HG02970 (cell line): ENCODE data around the gene MCC.

Experiments used
- ATAC-seq: cut with Tn5 transposase; IDR thresholded peaks from one replicate; pipeline ENCODE4 v1.9.1; 2021; ENCODE audit warnings: mild to moderate bottlenecking, moderate library complexity, moderate number of reproducible peaks; ENCODE audit not compliant: unreplicated experiment, low FRiP score

MCC gene

DNA sequence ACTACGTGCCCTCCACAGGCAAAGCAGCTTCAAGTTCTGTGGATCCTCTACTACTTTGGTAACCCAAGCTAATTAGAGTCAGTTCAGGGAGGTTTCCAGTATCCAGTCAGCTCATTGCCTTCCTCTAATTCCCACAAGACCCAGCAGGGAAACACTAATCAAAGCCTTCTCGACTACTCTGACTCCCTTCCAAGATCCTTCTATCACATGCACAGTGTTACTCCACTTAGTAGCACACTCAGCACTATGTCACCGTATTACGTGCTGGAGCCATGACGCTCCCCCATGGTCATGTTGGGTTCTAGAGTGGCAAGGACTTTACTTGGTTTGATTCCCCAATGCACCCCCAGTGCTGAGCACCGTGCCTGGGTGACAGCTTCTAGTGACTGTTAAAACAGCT is 458.6 kb downstream of the MCC start:
- ATAC-seq = no peak

DNA sequence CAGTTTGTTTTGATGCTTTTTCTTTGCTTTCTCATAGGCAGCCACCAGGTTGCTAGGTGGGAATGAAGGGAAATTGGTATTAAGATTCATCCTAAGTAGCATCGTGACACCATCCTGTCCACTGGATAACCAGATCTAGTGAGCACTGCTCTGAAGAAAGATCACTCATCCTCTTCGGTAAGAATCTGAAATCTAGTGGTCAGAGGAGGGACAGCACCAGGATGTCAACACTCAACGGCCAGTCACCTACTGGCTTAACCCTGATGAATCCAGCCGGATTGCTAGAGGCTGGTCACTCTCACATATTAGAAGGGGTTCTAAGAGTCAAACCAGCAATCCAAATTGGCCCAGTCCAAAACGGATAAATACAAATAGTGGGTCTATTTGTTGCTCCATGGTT is 460.8 kb downstream of the MCC start:
- no peak for ATAC-seq

DNA sequence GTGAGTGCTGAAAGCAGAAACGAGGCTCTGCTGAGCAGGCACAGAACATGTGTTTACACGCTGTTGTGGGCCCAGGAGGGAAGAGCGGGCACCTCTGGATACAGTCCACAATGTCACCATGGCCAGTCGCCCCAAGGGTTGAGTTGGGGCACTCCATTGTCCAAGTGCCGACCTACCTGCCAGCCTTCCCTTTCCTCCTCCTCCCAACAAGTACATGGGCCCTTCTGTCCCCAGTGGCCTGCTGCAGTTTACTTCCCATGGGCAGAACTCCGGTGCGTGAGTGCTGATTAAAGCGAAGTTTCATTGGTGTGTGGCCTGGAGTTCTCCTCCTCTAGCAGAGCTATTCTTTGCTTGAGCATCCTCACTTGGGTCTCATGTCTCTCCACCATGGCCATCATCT is 461.2 kb downstream of the MCC start:
- ATAC-seq = no peak

DNA sequence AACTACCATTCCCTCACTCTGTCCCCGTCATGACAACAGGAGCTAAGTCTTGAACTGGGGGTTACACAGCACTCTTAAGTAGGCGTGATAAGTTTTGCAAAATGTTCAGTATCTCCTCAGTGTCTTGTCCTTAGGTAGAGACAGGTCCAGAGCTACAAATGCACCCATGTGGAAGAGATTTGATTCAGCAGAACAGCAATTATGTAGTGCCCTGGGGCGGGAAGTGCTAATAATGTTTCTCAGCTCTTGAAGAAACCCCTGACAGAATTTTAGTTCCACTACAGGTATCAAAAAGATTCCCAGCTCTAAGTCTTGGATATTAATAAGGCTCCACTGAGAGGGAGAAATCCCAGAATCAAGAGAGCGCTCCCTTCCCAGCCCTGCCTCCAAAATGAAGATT is 462.0 kb downstream of the MCC start:
- ATAC-seq = no peak

DNA sequence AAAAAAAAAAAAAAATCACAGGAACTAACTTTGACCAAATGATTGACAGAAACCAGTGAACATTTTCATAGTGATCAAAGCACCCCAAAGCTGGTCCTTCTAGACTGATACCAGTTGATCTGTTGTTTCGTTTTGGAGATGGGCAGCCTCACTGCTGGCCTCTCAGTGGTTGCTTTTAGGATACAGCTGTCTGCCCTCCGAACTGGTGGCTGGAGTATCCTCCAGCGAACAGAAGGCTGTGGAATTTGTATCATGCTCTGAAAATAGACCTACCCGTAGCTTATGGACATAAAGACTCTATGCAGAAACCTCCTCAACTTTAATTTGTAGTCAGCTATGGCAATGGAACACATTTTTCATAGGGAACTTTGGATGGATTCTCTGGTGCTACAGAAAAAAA is 462.7 kb downstream of the MCC start:
- ATAC-seq = no peak

DNA sequence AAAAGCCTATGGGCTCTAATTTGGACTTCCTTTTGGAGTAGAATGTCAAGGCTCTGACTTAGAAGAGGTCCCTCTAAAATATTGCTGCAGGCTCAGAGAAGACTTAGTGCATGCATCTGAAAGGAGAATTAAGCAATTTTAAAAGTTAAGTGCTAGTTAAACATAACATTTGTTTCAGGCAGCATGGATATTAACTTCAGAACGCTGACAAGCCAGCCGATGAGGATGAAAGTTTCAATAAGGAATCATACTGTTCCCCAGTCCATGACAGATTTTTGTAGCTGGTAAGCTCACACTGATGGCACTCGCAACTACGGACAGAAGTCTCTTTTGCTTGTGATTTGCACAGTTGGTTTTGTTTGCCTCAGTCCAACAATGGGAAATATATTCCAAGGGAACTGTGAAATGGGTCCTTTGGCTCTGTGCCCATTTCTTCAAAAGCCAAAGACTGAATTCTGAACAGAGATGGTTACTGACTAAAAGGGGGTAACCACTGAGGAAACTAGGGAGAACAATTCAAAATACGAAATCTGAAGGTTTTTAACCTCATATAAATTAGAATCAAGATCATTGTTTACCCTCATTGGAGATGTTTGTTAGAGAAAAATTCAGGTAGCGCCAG is 464.1 kb downstream of the MCC start:
- no peak for ATAC-seq

DNA sequence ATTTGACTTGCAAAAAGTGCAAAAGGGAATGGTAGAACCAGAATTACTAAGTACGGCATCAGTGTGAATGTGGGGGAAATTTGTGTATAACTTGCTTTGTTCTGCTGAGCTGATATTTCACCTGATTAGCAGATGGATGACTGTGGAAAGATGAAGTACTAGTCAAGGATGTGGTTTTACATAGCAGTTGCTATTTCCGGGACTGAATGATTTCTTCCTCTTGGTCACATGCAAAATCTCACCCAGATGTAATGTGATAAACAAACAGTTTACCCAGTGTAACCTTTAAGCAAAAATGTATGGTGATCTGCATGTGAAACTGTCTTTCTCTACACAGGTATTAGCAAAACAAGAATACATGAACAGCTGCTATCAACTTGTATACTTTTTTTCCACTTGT is 465.6 kb downstream of the MCC start:
- peak; percentile 57 for ATAC-seq

DNA sequence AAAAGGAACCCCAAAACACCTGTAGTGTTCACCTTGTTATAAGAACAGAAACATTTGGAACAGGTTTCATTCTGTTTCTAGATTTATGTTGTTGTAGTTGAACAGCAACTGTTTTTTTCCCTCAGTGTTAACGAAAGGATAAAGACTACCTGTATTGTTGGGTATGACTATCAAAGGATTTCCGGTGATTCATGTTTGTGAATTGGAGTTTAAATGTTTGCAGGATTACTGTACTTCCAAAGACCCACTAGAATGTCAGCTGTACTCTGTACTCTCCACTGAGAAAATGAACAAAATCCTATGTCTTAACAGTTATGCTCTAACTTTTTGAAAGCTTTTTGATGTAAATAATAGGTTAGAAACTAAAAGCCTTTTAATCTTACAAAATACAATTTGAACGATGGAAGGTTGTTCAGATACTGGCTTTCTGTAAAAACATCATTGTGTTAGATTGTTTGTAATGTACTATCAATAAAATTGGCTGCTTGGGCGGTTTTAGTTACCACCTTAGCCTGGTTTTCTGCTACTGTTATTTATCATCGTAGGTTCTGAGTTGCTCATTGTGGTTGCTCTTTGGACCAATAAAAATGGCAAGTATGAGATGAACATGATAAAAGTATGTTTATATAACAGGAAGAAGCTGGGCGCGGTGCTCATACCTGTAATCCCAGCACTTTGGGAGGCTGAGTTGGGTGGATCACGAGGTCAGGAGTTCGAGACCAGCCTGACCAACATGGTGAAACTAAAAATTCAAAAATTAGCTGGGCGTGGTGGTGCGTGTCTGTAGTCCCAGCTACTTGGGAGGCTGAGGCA is 467.6 kb downstream of the MCC start:
- no peak for ATAC-seq

DNA sequence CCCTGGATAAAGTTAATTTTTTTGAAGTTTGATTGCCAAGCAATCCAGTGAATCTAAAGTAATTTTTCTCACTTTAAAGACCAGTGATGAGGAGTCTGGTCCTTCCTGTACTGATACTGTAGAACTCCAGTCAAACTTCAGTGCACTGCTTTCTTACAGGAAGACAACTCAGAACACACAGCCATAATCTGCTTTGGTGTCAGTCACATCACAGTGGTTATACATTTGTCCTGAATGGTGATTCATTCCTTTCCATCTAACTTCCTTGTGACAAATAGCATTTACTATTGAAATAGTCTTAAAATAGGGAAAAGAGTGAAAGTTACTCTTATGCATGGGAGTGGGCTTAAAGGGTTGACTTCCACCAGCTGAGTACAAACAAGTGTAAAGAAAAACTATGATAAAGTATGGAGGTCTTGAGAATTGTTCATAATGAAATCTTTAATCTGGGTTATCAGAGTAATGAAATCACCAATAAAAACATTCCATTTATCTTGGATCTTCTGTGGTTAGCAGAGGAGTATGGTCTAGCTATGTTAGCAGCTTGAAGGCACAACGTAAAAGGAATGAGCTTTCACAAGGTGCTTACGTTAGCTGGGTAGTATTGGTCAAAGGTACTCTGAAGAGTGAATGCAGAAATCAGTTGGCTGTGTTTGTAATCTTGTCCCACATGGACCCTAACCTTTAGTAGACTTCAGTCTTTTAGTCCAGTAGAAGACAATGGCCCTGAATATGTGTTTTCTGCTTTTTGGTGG is 470.2 kb downstream of the MCC start:
- no peak for ATAC-seq

DNA sequence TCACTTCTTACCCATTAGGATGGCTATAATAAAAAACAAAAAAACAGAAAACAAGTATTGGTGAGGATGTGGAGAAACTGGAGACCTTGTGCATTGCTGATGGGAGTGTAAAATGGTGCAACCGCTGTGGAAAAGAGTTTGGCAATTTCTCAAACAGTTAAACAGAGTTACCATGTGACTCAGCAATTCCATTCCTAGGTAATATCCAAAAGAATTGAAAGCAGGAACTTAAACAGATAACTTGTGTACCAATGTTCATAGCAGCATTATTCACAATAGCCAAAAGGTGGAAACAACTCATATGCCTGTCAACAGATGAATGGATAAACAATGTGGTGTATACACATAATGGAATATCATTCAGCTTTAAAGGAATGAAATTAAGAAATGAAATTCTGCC is 482.8 kb downstream of the MCC start:
- no peak for ATAC-seq

DNA sequence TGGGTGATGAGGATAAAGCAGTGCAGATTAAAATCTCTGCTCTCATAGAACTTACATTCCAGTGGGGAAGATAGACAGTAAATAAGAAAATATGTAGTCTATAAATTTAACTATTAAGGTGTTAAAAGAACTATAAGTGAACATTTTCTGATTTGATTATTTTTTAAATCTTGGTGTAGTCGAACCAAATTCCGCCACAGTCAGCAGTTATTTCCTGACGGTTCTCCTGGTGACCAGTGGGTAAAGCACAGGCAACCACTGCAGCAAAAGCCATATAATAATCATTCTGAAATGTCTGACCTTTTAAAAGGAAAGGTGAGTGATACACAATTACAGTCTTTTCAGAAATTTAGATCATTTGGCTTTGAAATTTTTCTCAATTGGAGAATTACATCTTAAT is 484.5 kb downstream of the MCC start:
- ATAC-seq = no peak

DNA sequence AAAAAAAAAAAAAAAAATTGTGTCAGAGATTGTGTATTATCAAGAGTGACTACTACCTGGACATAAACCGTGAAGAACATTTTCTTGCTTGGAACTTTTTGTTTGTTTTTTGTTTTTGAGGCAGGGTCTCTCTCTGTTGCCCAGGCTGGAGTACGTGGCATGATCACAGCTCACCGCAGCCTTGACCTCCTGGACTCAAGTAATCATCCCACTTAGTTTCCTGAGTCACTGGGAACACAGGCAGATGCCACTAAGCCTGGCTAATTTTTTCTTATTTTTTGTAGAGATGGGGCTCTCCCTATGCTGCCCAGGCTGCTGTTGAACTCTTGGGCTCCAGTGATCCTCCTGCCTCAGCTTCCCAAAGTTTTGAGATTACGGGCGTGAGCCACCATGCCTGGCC is 485.8 kb downstream of the MCC start:
- ATAC-seq = no peak

DNA sequence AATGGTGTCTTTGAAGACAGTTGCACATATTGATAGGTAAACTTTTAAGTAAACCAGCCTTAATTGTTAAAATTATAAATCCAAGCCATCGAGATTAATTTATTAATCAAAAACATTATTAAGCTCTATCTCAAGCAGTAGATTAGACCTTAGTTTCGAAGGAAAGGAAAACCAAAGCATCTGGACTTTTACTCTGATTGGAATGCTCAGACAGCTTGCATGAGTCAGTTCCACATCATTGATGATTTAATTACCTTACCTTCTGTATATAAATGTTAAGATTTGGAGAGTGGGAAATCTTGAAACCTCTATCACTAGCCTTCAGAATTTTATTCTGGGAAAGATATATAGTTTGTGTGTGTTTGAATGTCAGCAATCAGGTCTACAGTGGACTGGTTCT is 487.8 kb downstream of the MCC start:
- no peak for ATAC-seq

DNA sequence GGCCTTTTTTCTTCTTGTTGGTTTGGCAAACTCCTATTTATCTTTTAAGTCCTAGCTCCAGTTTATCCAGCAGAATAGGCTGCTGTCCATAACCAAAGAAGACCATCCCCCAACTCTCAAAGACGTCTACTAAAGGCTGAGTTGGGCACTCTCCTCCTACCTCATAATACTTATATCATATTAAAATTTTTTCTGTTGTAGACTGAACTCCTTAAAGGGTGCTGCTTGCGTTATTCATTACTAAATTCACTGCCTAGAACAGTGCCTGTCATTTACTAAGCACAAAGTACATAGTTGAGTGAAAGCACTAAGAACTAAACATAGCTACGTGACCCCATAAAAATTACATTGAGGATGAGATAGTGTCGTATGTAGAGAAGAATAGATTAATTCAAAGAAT is 490.0 kb downstream of the MCC start:
- no peak for ATAC-seq

DNA sequence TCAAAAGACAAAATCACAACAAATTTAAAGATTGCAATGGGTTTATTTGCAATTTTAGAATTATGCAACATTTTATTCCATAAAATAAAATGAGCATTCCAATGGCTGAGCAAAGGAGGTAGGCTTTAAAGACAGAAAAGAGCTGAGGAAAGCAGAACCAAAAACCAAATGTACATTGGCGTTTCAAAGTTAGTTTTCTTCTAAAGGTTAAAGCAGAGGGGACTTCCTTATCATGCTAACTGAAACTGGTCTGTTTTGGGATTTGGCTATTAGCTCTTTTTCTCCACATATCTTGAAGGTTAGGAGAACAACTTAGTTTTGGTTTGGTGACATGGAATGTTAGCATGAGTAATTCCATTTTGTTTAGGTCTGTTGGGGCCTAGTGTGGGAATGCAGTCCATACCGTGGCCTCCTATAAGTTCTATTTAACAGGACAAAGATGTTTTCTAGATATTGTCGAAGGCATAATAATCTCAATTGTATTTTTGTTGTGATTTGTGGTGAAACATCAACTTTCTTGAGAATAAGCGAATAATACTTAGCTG is 491.4 kb downstream of the MCC start:
- no peak for ATAC-seq

DNA sequence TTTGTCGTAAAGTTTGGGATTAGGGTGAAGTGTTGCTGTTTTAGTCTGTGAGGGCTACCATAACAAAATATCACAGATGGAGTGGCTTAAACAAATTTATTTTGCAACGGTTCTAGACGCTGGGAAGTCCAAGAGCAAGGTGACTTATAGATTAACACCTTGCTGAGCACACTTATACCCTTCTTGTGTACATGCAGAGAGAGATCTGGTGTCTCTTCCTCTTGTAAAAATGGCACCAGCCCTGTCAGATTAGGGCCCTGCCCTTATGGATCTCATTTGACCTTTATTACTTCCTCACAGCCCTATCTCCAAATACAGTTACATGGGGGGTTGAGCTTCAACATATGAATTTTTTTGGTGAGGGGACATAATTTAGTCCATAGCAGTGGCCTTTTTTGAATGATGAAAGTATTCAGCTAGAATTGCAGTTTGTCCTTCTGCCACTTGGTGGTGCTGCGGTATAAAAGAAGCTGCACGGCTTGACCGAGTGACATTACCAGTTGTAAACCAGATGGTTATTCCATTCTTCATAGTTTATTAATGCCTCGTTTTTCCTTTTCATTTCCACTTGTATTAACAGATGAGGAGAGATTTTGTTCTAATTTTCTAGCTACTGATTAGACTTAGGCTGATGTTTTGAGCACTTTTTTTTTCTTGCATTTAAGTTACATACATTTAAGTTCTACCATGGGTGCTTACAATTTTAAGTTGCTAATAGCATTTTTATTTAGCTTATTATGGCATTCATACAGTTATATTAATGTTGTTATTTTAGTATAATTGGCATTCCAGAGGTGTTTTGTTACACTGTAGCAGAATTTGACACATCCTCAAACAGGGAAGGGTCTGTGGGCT is 492.3 kb downstream of the MCC start:
- ATAC-seq = peak; percentile 80

DNA sequence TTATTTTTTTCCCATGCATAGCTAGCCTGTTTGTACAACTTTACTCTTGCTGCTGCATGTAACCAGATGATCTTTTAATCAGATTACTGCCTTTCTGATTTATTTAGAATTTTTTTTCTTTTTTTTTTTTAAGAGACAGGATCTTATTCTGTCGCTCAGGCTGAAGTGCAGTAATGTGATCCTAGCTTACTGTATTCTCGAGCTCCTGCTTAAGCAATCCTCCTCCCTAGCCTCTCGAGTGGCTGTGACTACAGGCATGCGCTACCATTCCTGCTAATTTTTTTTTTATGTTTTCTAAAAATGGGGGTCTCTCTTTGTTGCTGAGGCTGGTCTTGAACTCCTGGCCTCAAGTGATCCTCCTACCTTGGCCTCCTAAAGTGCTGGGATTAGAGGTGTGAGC is 502.0 kb downstream of the MCC start:
- ATAC-seq = no peak

DNA sequence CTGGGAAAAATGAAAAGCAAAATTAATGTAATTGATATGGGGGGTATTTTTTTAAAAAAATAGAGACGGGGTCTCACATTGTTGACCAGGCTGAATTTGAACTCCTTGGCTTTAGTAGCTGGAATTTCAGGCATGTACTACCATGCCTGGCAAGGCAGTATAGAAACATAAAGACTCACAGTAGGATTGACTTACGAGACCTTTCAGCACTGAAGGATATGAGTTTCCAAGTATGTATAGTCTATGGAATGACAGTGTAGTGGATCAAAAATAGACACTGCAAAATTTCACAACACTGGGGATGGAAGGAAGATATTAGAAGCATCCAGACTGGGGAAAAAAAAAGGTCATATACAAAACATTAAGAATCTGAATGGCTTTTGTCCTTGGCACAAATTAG is 504.9 kb downstream of the MCC start:
- ATAC-seq = no peak

DNA sequence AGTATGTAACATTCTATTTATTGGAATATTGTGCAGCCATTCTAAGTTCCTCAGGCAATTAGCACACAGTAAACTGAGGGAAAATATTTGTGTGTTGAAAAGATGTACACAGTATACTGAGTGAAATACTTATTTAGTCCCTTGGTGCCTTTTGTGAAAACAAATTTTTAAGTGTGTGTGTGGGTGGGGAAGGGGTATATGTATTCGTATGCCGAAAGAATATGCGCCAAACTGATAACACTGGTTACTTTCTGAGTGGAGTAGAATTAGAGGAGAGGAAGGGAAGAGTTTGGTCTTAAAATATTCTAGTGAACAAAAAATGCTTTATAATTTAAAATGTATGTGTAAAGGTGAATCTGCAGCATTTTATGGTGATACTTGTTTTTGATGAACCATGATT is 508.5 kb downstream of the MCC start:
- ATAC-seq = no peak

DNA sequence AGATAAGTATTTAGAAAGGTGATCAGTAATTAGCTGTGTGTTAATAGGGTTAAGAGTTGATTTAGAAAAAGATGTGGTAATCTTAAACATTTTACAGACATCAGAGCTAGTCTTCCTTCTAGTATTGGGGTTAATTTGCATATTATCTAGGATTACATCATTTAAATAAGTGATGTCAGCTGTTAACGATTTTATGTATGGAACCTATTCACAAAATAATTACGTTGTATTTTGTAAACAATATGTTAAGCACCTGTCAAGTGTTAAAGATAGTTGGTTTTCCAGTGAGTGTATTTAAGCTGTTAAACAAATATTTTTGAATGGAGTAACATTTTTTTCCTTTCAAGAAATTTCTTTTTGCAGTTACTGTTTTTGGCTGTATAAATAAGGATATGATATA is 509.4 kb downstream of the MCC start:
- no peak for ATAC-seq
